GM19023 (cell line): ENCODE results near the gene SMAD2.
"Not testable (repeated sequence)": the region's sequence is repeated elsewhere in the genome, so short reads cannot be mapped to it uniquely, and the experiment has no call there.

Source experiments
- ATAC-seq: cut with Tn5 transposase; IDR thresholded peaks from one replicate; pipeline ENCODE4 v1.9.1; 2021; ENCODE audit warnings: mild to moderate bottlenecking, moderate library complexity; ENCODE audit not compliant: unreplicated experiment

SMAD2 gene

DNA sequence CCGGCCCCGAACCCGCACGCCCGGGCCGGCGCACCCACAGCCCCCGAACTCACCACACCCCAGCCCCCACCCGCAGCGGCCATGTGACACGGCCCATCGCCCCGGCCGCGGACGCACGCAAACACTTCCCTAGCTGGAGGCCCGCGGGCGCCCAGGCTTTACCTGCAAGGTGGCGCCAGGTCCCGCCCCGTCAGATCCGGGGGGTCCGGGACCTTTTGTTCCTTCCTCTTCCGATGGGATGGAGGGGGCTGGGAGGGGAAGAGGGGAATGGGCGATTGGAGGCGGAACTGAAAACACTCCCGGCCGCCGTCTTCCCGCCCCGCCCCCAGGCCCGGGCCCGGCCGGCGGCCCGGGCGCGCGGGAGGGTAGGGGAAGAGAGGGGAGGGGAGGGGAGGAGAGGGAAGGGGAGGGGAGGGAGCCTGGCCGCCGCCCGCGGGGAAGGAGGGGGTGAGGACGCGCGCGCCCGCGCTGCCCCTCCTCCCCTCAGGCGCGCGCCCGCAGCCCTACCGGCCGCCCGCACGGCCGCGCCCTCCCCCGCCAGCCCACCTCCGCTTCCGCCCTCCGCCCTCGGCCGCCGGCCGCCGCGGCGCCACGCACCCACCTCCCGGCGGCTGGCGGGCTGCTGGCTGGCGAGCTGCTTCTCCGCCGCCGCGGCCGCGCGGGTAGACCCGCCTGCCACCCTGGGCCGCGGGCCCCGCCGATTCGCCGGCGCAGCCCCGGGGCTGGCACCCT lies at the start of gene SMAD2:
TSS of gene SMAD2 (minus strand) at position 461 of the 732 bp plus-strand sequence. CDS start 33,903 bp downstream, outside the sequence.
- peak; percentile 62 for ATAC-seq

DNA sequence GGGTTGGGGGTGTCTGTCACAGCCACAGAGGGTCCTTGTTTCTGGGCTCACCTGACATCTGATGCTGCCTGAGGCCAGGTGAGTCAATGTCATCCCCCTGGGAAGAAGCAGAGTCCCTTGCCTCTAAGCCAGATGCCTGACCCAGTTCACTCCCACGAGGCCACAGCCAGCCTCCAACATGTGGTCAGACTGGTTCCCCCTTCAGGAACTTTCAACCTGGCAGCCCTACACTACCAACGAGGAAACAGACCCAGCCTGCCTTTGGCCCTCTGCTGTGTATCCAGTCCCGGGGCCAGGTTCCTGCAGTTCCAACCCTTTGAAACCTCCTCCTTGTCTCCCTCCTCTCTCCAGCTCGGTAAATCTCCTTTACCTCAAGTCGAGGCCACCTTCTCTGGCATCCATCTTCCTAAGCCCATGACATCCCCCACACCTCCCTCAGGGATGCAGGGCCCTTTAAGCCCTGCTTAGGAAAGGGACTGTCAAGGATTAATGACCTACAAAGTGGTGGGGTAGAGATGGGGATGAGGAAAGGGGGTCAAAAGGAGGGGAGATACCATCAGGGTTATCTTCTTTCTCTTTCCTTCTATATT lies 49.2 kb upstream of the SMAD2 start:
- ATAC-seq: no peak

DNA sequence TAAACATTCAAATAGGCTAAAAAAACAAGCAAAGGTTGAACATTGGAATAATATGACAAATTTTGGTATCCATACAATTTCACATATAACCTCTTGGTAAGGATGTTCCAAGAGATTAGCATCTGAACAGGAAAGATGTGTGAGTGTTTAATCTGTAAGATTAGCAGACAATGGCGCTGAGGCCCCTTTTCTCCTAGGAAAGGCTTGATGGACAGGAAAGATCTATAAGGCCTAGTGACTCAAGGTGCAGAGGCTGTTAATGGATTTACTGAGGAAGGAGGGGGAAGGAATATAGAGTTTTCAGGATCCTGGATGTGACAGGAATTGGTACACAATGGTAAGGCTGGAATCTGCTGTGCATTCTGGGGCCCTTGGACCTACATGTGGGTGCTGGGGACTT lies 48.1 kb upstream of the SMAD2 start:
- no peak for ATAC-seq

DNA sequence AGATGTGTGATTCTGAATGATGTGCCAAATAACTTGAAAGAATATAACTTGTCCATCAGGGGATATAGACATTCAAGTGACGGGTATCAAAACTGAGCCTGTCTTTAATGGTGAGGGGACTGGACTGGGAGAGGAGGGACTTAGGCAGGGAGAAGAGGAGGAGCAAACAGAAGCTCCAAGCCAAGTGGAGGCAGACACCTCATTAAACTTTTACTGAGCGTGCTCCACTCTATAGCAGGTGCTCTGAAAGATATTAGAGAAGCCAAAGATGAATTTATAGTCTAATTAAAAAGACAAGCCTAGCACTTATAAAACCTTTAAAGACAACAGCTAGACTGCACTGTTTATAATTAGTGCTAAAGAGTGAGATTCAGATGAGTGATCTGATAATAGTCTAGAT lies 47.7 kb upstream of the SMAD2 start:
- no peak for ATAC-seq

DNA sequence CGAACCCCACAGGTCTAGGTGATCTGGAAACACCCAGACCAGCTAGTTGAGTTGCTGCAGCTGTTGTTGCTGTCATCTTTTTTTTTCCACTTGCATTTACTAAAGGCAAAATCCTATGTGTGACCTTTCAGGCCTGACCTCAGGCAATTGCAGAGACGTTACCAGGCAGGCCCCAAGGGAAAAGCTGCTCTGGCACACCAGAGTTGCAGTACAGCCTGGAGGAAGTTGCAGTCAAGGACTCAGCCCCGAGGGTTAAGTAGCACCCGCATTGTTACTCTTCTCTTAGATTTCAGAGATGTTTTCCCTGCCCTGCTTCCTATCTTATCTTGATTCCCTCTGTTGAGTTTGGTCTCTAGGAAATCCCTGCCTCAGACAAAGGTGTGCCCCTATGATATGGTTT lies 45.2 kb upstream of the SMAD2 start:
- no peak for ATAC-seq

DNA sequence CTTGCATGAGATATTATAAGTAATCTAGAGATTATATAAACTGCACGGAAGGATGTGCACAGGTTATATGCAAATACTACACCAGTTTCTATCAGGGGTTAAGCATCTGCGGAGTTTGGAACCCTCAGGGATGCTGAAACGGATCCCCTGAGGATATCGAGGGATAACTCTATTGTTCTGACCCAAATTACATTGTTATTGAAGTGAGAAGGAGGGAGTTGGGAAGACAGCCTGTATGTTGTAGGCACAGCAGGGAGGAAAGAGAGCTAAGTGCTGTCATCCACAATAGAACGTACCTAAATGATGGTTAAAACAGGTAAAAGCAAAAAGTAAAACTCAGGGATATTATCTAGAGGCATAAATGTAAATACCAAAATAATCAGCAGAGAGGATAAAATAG lies 44.6 kb upstream of the SMAD2 start:
- no peak for ATAC-seq

DNA sequence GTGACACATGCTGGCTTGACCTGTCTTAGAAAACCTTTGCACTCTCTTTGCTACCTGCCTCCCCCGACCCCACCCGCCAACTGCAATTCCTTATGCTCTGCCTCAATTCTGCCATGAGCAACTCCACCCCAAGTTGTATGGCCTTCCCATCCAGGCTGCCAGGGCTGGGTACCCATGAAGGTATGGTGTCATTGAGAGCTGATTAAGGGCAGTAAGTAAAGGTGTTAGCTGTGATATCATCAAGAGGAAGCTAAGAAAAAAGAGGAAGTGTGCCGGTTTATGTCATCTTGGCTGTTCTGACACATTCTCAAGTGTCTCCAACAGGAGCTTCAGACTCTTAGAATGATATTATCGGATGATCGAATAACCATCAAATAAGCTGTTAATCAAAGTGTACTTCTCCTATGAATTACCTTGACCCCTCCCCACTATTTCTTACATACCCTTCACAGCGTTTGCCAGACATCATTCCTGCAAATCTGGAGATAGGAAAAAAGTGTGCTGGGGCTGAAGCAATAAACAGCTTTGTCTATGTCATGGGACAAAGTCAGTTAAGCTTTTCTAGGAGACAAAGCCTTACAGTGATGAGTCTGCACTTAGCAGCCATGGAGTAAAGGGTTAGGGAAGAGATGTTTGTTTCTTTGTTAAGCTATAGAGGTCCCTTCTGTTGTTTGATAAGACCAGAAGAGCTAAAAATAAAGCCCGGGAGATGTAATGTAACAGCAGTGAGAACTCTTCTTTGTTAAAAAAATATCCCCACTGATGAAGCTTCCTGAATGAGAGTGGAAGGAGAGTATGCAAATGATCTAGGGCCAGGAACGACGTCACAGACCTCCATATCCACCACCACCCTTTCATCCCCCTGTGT lies 40.4 kb upstream of the SMAD2 start:
- ATAC-seq: no peak

DNA sequence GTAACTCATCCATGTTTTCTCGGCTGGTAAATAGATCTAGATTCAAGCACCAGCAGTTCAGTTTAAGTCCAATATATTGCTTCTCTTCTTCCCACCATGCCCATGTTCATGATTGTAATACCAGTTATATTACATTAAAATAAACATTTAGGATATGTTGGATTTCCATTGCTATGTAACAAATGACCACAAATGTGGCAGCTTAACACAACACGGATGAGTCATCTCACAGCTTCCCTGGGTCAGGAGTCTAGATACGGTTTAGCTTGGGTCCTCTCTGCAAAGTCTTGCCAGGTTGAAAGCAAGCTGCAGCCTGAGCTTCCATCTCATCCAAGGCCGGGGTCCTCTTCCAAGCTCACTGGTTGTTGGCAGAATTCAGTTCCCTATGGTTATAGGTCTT lies 39.4 kb upstream of the SMAD2 start:
- ATAC-seq: no peak

DNA sequence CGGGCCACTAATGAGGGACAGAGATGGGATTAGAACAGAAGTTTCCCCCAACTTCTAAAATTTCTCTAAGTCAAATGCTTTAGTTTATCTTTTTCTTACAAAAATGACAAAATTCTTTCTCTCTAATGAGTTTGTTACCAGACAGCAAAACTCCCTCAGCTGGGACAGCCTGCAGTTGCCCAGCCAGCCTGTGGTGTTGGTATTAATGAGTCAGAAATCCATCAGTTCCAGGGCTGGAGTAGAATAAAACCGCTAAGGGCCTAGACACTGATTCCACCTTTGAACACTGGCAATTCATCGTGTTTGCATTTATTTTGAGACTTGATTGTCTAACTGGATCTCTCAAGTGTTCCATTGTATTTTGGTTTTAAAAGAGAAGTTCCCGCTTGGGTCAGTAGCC lies 38.3 kb upstream of the SMAD2 start:
- ATAC-seq: no peak

DNA sequence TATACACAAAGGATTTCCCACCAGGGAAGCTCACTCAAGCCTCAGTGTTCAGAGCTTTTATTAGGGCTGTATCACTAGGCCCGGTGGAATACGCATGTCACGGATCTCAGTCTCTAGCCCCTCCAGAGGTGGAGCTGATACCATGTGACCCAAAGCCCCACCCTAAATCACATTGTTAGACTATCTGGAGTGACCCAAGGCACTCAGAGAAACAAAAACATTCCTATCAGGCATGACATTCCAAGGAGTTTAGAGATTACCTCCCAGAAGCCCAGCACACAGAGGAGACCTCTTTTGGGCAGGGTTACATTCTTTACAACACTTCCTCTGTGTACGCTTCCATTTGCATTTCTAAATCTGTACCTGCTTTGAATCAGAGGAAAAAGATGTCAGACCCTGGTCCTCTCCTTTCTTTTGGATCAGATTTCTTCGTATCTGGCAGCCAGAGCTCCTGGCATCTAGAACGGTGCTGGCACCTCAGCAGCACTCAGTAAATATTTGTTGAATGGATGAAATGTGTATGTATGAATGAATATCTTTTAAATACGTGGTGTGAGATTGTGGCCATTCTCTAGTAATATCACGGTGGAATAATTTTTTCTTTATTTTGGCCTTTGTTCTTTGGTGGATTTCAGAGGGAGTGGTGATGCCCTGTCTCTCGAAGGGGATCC lies 37.7 kb upstream of the SMAD2 start:
- ATAC-seq: no peak

DNA sequence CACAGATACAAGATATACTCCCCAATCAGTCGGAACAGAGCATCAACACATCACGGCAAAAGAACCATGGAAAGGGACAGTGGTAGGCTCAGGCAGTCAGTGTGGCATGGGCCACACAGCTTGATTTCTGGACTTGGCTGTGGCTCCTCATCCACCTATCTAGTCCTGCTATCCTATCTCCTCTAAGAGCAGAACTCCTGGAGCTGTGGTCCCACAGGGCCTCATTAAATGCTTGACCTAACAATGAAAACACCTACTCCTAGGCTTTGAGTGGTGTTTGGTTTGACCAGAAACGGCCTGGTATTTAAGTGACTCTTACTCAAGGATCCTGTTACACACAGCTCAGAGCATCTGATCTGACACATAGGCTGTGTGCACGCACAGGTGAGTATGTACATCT lies 33.6 kb upstream of the SMAD2 start:
- no peak for ATAC-seq

DNA sequence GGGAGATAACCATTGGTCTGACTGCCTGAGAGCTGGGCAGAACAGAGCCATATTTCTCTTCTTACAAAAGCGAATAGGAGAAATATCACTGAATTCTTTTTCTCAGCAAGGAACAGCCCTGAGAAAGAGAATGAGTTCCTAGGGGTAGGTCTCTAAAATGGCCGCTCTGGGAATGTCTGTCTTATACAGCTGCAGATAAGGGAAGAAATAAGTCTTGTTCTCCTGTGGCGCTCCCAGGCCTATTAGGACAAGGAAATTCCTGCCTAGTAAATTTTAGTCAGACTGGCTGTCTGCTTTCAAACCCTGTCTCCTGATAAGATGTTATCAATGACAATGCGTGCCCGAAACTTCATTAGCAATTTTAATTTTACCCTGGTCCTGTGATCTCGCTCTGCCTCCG lies 30.5 kb upstream of the SMAD2 start:
- not testable (repeated sequence) for ATAC-seq

DNA sequence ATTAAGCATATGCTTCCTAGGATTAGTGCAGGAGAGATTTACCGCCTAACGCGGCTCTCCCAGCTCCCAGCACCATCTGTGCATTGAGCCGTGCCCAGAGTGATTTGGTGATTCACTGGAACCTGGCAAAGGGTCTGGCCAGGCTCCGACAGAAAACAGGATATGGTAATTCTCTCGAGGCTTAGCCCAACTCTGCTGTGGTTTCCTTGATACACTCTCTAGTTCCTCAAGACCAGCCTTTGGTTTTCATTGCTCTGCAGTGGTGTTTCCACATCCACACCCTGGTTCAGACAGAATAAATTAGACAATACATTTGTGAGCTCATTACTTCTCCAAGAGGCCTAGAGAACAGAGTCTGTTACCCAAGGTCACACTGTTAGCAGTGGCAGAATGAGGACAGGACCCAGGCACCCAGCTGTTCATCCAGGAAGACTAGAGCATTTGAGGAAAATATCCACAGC lies 23.0 kb upstream of the SMAD2 start:
- no peak for ATAC-seq

DNA sequence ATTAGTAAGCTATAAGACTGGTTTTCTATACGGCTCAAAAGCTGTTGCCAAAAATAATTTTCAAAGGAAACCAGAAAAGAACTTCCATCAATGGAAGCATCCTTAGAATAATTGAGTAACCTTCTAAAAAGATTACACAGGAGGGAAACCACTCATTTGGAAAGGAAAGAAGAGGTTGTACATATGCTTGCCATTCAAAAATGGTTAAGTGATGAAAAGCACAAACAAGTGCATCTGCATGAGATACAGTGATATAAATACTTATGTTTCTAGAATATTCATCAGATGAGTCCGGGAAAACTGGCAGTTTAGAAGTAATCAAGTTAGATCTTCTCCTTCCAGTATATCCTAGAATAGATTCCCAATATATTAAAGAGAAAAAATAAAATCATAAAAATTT lies 20.1 kb upstream of the SMAD2 start:
- ATAC-seq: no peak

DNA sequence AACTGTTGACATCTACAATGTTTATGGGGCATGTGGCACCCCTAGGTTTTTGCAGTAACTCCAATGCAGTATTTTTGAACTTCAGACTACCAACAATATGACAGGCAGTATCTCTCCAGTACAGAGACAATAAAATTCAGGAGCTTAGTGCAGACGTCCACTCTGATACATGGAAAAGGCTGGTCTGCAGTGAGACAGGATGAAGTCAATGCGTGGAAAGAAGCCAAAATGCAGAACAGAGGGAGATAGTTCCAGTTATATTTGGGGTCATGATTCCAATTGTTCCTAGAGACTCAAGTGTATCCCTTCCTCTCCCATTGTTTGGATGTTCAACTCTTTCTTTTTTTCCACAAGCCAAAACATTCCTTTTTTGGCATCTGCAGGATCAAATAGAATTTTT lies 18.7 kb upstream of the SMAD2 start:
- no peak for ATAC-seq

DNA sequence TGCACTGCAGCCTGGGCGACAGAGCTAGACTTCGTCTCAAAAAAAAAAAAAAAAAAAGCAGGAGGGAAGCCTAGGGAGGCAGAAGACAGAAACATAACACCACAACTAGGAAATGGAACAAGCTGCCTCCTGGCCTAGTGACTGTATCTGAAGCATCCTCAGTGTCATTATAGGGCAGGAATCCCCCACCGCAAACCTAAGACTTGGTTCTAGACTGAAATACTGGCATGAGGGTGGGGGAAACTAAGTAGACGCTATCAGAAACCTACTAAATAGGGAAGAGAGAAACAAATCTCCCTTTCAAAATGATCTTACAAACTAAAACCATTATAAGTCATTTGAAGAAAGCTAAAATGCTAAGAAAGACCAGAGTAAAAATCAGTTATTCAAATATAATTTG lies 16.4 kb upstream of the SMAD2 start:
- no peak for ATAC-seq

DNA sequence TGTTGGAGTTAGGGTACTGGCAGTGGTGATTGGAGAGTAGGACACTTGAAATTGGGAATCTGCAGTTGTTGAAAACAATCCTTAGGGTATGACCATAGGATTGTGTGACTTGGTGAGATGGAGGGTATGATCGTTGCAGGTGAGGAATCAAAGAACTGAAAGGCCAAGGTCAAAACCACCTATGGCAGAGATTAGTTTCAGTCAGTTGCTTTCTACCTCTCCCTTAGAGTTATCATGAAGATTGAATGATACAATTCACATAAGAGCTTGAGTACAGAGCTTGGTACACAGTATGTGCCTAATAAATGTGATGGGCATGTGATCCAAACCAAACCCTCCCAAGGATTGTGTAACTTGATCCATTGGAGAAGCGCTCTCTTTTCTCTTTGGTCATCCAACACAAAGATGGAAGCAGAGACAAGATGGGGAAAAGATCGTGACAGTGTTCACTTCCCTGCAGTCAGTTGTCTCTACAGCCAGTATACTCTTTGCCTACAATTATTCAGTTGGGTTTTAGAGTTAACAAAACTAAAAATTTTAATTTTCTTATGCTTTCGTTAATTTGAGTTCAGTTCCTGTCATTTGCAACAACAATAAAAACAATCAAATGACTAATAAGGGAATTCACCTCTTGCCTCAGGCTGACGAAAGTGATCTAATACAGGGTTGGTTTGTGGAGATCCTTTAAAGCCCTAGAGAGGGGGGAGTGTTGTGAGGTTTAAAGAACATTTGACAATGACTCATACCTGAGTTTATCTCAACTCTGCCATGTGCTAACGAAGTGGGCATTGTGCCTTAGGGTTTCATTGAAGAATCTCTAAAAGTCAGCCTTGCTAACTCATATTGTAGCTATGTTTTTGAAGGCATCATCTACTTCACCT lies 14.8 kb upstream of the SMAD2 start:
- no peak for ATAC-seq

DNA sequence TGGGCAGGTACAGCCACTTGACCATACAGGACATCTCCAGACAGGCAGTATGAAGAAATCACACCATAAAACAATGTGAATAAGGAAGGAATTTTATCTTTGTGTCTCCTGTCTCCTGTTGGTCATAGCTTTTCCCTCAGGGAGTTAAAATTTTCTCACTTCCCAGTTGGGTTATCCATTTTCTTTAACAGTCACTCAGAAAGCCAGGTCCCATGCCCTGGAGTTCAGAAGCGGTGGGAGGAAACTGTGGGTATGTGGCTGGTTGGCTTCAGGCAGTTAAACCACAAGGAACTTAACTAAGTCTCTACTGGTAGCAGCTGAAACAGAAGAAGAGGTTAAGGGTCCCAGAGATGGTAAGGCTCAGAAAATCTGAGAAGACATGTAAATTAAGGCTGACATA lies 6.5 kb upstream of the SMAD2 start:
- ATAC-seq: no peak

DNA sequence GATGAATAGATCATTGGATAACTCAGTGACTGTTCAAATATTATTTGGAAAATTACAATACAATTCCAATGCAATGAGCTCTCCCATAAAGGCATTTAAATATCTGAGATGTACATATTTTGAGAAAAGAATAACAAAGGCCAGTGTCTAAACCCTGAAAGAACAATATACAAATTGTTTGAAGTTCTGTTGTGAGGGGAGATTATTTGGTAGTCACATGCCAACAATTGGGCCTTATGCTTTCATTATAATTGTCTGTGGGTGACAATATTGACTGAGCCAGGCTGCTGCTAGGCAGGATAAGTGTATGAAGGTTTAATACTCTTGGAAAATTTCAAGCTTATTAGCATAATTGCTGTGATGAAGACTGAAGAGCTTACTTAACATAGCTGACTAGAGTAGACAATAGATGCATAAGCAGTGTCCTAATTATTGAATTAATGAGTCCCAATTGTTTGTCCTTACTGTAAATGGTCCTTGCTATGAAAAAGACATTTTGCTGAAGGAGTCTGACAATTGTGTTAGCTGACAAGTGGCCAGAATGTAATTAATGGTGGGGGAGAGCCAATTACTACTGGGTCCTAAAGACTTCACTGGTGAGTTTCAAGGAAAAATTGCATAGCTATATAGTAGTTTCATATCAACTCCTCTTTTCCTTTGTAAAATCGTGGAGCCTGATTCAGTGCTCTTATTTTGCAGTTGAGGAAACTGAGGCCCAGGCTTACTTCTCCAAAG lies 5.0 kb upstream of the SMAD2 start:
- ATAC-seq: no peak

DNA sequence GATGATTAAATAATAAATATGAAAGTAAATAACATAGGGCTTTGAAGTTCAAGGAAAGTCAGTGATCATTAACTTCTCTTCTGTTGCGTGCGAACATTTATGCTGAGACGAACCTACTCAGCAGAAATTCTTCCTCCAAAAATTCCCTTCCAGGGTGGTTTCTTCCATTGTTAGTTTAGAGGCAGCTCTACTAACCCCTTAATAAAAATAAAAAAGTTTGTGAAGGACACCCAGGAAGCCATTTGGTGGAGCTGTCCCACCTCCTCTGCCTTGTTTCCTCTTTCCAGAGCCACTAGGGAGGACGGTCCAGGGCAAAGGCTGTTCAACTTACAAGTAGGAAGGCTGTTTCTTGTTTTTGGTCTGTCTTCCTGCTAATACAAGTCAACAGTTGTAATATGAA lies 2.1 kb upstream of the SMAD2 start:
- ATAC-seq: no peak
